Stimulated activated CD4-positive, alpha-beta T cell treated with anti-CD3 and anti-CD28 coated beads, Interleukin-4, amount 100 ng/mL, for 24 hours (primary cell): Measurements from ENCODE around the gene ANKRD10.

ENCODE experiments used
- DNase-seq: peaks from one replicate; pipeline ENCODE4 v3.0.0-alpha.2; 2020

ANKRD10 gene

GRCh38 chr13:110828705-110829104 lies 86.2 kb downstream of the ANKRD10 start:
- no peak for DNase-seq
